Measurements from ENCODE around the gene DIP2C. TPM values are rescaled to one million over a fixed set of nuclear protein-coding genes. Genes with fewer than 3 reads are reported as not detected.
A peak's percentile ranks its signal among the peaks of the same experiment; 100 is the strongest.
"Not testable (repeated sequence)": the region's sequence is repeated elsewhere in the genome, so short reads cannot be mapped to it uniquely, and the experiment has no call there.

The DIP2C gene
- total RNA-seq, 2 experiments from 2014 or later: 1.6 to 1.7 TPM

- H3K27ac Mint-ChIP-seq: no peak overlapping the region
- H3K36me3 Mint-ChIP-seq: peaks cover 7% of the 10 kb centered on the region
- H3K4me1 Mint-ChIP-seq: peaks cover 1% of the 10 kb centered on the region
- DNase-seq: no peak
- POLR2A ChIA-PET: interaction anchor here (0.8 to 1.6 kb wide), 2 partner anchors 9 to 323 kb away, joined by 3 to 4 read pairs; no protein-coding TSS in a partner anchor
- H3K9me3 Mint-ChIP-seq: peaks cover 7% of the 10 kb centered on the region
- H3K4me3 Mint-ChIP-seq: no peak overlapping the region
- peaks cover 17% of the 10 kb centered on the region for H3K27me3 Mint-ChIP-seq
- no peak for ATAC-seq (ENCODE audit: low read depth)
These were observed 229.7 kb downstream of the DIP2C start for GRCh38 chr10:459743-460142.

DNA sequence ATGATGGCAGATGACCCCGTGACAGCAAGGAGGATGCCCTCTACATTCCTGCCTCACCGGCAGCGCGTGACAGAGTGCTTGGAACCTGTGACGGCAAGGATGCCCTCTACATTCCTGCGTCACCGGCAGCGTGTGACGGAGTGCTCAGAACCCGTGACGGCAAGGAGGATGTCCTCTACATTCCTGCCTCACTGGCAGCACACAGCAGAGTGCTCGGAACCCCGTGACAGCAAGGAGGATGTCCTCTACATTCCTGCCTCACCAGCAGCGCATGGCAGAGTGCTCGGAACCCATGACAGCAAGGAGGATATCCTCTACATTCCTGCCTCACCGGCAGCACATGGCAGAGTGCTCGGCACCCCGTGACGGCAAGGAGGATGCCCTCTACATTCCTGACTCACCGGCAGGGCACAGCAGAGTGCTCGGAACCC is 231.0 kb downstream of the DIP2C start:
- DNase-seq: no peak
- Mint-ChIP-seq H3K4me1 (peaks cover 2% of the 10 kb centered on the region), H3K9me3 (peaks cover 5% of the 10 kb centered on the region), H3K36me3 (peaks cover 5% of the 10 kb centered on the region), H3K27me3 (peaks cover 19% of the 10 kb centered on the region), H3K27ac (no peak overlapping the region), H3K4me3 (no peak overlapping the region)
- no peak for ATAC-seq (ENCODE audit: low read depth)
- POLR2A ChIA-PET: no interaction called here

- Mint-ChIP-seq H3K27me3 (peaks cover 22% of the 10 kb centered on the region), H3K9me3 (peaks cover under 1% of the 10 kb centered on the region), H3K27ac (no peak overlapping the region), H3K4me1 (peaks cover 9% of the 10 kb centered on the region), H3K36me3 (no peaks in the 10 kb centered on the region), H3K4me3 (no peak overlapping the region)
- DNase-seq: no peak
- POLR2A ChIA-PET: no interaction called here
- ATAC-seq (ENCODE audit: low read depth): no peak
These were observed 233.0 kb downstream of the DIP2C start for GRCh38 chr10:456486-456885.

DNA sequence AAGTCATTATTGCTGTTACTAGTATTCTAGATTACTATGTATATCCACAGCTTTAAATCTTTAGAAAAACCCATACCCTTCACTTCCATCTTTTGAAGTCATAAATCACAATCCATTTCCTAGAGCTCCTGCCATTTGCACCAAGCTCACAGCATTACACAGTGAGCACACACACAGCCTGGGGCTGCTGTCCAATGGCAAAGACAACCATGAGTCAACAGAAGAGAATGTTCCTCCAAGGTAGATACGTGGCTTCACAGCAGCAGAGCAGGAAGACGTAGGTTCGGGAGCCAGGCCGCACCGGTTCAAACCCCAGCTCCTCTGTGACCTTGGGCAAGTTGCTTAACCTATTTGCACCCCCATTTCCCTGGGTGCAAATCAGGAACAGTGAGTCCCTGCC is 234.6 kb downstream of the DIP2C start:
- POLR2A ChIA-PET: no interaction called here
- Mint-ChIP-seq H3K27me3 (peaks cover 20% of the 10 kb centered on the region), H3K9me3 (no peaks in the 10 kb centered on the region), H3K27ac (no peak overlapping the region), H3K4me1 (peaks cover 24% of the 10 kb centered on the region), H3K36me3 (no peaks in the 10 kb centered on the region), H3K4me3 (no peak overlapping the region)
- ATAC-seq (ENCODE audit: low read depth) (no peak), DNase-seq (no peak)

DNA sequence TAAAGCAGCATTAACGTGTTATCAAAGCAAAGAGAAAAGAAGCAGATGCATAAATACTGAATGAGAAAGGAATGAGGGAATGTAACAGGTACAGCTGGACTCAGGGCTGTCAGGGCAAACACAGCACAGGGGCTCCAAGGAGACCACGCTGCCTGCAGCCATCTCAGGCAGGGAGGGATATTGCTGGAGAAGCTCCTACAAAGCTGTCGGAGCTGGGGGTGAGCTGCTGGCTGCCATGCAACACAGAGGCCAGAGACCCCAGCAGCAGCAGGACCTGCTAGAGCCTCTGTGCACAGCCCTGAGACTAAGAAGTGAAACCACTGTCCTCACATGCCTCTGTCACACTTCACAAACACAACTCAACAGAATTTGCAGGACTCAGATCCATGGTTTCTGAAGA is 235.8 kb downstream of the DIP2C start:
- no peak for ATAC-seq (ENCODE audit: low read depth)
- POLR2A ChIA-PET: no interaction called here
- Mint-ChIP-seq H3K27ac (no peak overlapping the region), H3K27me3 (peaks cover 20% of the 10 kb centered on the region), H3K4me1 (peaks cover 24% of the 10 kb centered on the region), H3K9me3 (no peaks in the 10 kb centered on the region), H3K4me3 (no peak overlapping the region), H3K36me3 (no peaks in the 10 kb centered on the region)
- no peak for DNase-seq

- no peak for ATAC-seq (ENCODE audit: low read depth)
- H3K4me3 Mint-ChIP-seq: no peak overlapping the region
- POLR2A ChIA-PET: no interaction called here
- H3K36me3 Mint-ChIP-seq: no peaks in the 10 kb centered on the region
- peaks cover 24% of the 10 kb centered on the region for H3K4me1 Mint-ChIP-seq
- no peak for DNase-seq
- no peaks in the 10 kb centered on the region for H3K9me3 Mint-ChIP-seq
- no peak overlapping the region for H3K27ac Mint-ChIP-seq
- H3K27me3 Mint-ChIP-seq: peaks cover 20% of the 10 kb centered on the region
These were observed 236.7 kb downstream of the DIP2C start for GRCh38 chr10:452512-453426.

- Mint-ChIP-seq H3K27me3 (peaks cover 20% of the 10 kb centered on the region), H3K36me3 (no peaks in the 10 kb centered on the region), H3K4me1 (peaks cover 24% of the 10 kb centered on the region), H3K9me3 (no peaks in the 10 kb centered on the region), H3K4me3 (no peak overlapping the region), H3K27ac (no peak overlapping the region)
- ATAC-seq (ENCODE audit: low read depth): no peak
- DNase-seq: no peak
- POLR2A ChIA-PET: interaction anchor here (1.0 kb wide), 1 partner anchor 18 kb away, joined by 3 read pairs; no protein-coding TSS in a partner anchor
These were observed 237.6 kb downstream of the DIP2C start for GRCh38 chr10:451856-452255.

- POLR2A ChIA-PET: interaction anchor here (0.7 to 1.0 kb wide), 3 partner anchors 9 to 167 kb away, joined by 3 to 4 read pairs (median 3); no protein-coding TSS in a partner anchor
- DNase-seq: peak; percentile 62
These were observed 238.4 kb downstream of the DIP2C start for GRCh38 chr10:451021-451471.

DNA sequence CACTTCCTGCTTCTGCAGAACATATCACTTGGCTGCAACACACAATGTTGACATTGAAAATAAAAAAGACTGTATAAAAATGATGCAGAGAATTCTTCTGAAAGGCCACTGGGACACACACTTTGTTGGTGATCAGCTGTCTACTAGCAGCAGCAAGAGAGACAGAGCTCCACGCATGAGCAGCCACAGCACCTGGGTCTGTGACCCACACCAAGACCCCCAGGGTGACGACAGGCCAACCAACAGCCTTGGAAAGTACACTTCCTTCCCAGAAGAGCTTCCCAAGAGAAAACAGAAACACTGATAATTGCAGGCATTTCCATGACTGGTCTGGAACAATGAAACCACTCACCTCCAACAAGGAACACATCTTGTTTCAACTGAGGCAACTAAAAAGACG is 239.0 kb downstream of the DIP2C start:
- no peaks in the 10 kb centered on the region for H3K9me3 Mint-ChIP-seq
- DNase-seq (no peak), ATAC-seq (ENCODE audit: low read depth) (no peak)
- H3K27ac Mint-ChIP-seq: peak overlapping the region; percentile 34
- peaks cover 24% of the 10 kb centered on the region for H3K4me1 Mint-ChIP-seq
- H3K27me3 Mint-ChIP-seq: peaks cover 18% of the 10 kb centered on the region
- POLR2A ChIA-PET: no interaction called here
- H3K4me3 Mint-ChIP-seq: peak overlapping the region; percentile 51
- H3K36me3 Mint-ChIP-seq: no peaks in the 10 kb centered on the region

More at GRCh38 chr10:451021-451471, 238.4 kb downstream of the DIP2C start:
- ATAC-seq (ENCODE audit: low read depth): peak; percentile 96
- Mint-ChIP-seq H3K27ac (peak overlapping the region; percentile 55), H3K9me3 (no peaks in the 10 kb centered on the region), H3K27me3 (peaks cover 18% of the 10 kb centered on the region), H3K4me1 (peaks cover 24% of the 10 kb centered on the region), H3K36me3 (no peaks in the 10 kb centered on the region), H3K4me3 (peak overlapping the region; percentile 51)

DNA sequence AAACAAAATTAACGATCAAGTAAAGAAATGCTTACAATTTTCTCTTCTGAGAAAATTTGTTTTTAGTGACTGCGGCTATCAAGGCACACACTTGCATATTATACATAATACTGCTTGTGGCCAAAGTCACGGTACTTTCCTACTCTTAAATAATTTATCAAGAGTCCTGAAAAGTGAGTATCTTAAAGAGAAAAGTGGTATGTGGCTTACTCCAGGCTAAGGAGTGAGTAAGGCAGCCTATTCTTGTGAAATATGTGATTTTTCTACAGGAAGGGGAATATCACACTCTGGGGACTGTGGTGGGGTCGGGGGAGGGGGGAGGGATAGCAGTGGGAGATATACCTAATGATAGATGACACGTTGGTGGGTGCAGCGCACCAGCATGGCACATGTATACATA is 240.1 kb downstream of the DIP2C start:
- not testable (repeated sequence) for ATAC-seq (ENCODE audit: low read depth); H3K4me3 Mint-ChIP-seq; H3K36me3 Mint-ChIP-seq

GRCh38 chr10:443459-443858 is 246.0 kb downstream of the DIP2C start:
- no peak for DNase-seq
- Mint-ChIP-seq H3K4me1 (no peaks in the 10 kb centered on the region), H3K36me3 (no peaks in the 10 kb centered on the region), H3K27ac (no peak overlapping the region), H3K27me3 (no peaks in the 10 kb centered on the region), H3K9me3 (no peaks in the 10 kb centered on the region), H3K4me3 (no peak overlapping the region)
- POLR2A ChIA-PET: no interaction called here
- no peak for ATAC-seq (ENCODE audit: low read depth)

More for the DNA sequence above, 240.1 kb downstream of the DIP2C start:
- Mint-ChIP-seq H3K27me3 (peaks cover 15% of the 10 kb centered on the region), H3K4me1 (peaks cover 23% of the 10 kb centered on the region)
- H3K9me3 Mint-ChIP-seq, POLR2A ChIA-PET, DNase-seq, H3K27ac Mint-ChIP-seq: not testable (repeated sequence)

- Mint-ChIP-seq H3K4me3 (no peak overlapping the region), H3K36me3 (no peaks in the 10 kb centered on the region), H3K9me3 (no peaks in the 10 kb centered on the region), H3K27ac (no peak overlapping the region), H3K4me1 (peaks cover 6% of the 10 kb centered on the region), H3K27me3 (no peaks in the 10 kb centered on the region)
- ATAC-seq (ENCODE audit: low read depth) (no peak), DNase-seq (no peak)
- POLR2A ChIA-PET: no interaction called here
These were observed 247.3 kb downstream of the DIP2C start for GRCh38 chr10:442209-442608.

DNA sequence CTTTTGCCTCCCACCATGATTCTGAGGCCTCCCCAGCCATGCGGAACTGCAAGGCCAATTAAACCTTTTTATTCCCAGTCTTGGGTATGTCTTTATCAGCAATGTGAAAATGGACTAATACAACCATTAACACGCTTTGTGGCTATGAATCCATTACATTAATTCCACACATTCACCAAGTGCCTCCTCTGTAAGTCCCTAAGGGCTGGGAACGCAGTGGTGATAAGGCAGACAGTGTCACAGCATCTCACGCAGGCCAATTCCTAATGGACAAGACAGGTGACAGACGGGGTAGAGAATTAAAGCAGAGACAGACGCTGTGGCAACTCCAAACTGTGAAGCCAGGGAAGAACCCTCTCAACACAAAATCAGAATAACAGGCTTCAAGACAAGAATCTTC is 247.8 kb downstream of the DIP2C start:
- Mint-ChIP-seq H3K4me1 (peaks cover 7% of the 10 kb centered on the region), H3K36me3 (no peaks in the 10 kb centered on the region), H3K27ac (no peak overlapping the region), H3K27me3 (no peaks in the 10 kb centered on the region), H3K4me3 (no peak overlapping the region), H3K9me3 (no peaks in the 10 kb centered on the region)
- POLR2A ChIA-PET: no interaction called here
- DNase-seq: no peak
- no peak for ATAC-seq (ENCODE audit: low read depth)

GRCh38 chr10:440127-440526 is 249.3 kb downstream of the DIP2C start:
- no peak for ATAC-seq (ENCODE audit: low read depth)
- no peak overlapping the region for H3K27ac Mint-ChIP-seq
- H3K4me3 Mint-ChIP-seq: no peak overlapping the region
- peaks cover 7% of the 10 kb centered on the region for H3K4me1 Mint-ChIP-seq
- POLR2A ChIA-PET: no interaction called here
- peaks cover 9% of the 10 kb centered on the region for H3K27me3 Mint-ChIP-seq
- no peak for DNase-seq
- H3K36me3 Mint-ChIP-seq: no peaks in the 10 kb centered on the region
- no peaks in the 10 kb centered on the region for H3K9me3 Mint-ChIP-seq

Data from activated naive CD8-positive, alpha-beta T cell treated with anti-CD3 and anti-CD28 coated beads, Interleukin-2, amount 10 ng/mL, durations not matched to agents 7 days and 5 days (primary cell).